HepG2 (cell line): ENCODE results near the gene SAA2.

ENCODE experiments used
- CTCF ChIP-seq: sonication (generic); formaldehyde crosslinking; IDR thresholded peaks from 2 replicates; pipeline ENCODE4 v1.5.0; 2020; ENCODE audit warnings: mild to moderate bottlenecking, missing genetic modification reagents, moderate library complexity
- PITX1 ChIP-seq: sonication (generic); formaldehyde crosslinking; IDR thresholded peaks from 2 replicates; pipeline ENCODE4 v1.5.1; 2020; ENCODE audit warnings: mild to moderate bottlenecking, missing genetic modification reagents

- TF ChIP-seq CTCF (CRISPR knock-in tag) (no peak), PITX1 (CRISPR knock-in tag) (no peak)
Measured at GRCh38 chr11:18285841-18286240, 37.4 kb upstream of the SAA2 start.
